IMR-90 (cell line): ENCODE results near the gene FAM78A. TPM values are rescaled to one million over a fixed set of nuclear protein-coding genes. Genes with fewer than 3 reads are reported as not detected.

ENCODE experiments used
- ATAC-seq: fragments of 200-7000 bp; cut with Tn5 transposase; 2 replicates; pipeline ENCODE4 v1.9.1; 2020; ENCODE audit warnings: low read depth, mild to moderate bottlenecking, moderate library complexity
- BruUV-seq: library from RNA; stranded (reverse); fragments of 400-500 nt; replicated peaks from 2 replicates; lab custom pipeline; 2021; lab: Mats Ljungman, UMichigan
- CTCF ChIA-PET: fragments of 300-600 bp; formaldehyde crosslinking; extraction: SDS; loops from one replicate; lab custom pipeline; 2021; ENCODE audit warnings: antibody characterized with exemption; lab: Yijun Ruan, JAX
- POLR2A ChIA-PET: fragments of 300-600 bp; sonication (Branson Sonifier 250); formaldehyde crosslinking; loops from one replicate; lab custom pipeline; 2022; ENCODE audit warnings: antibody characterized with exemption; ENCODE audit not compliant: unreplicated experiment; lab: Charles Lee
- DNase-seq: peaks from one replicate; pipeline ENCODE4 v3.0.0; 2013
- H2AFZ ChIP-seq: replicated peaks from 2 replicates; pipeline ENCODE3; 2013; ENCODE audit warnings: low read length, mild to moderate bottlenecking; ENCODE audit not compliant: poor library complexity
- H2AK5ac ChIP-seq: 2 replicates; pipeline ENCODE4 v1.6.1; 2013; ENCODE audit warnings: low read depth, low read length, inconsistent platforms
- H2AK9ac ChIP-seq: replicated peaks from 2 replicates; pipeline ENCODE3; 2013; ENCODE audit warnings: mild to moderate bottlenecking, low read depth, low read length, moderate library complexity; ENCODE audit not compliant: poor library complexity
- H2BK120ac ChIP-seq: 2 replicates; pipeline ENCODE4 v1.6.1; 2013; ENCODE audit warnings: low read depth, low read length, inconsistent platforms
- H2BK15ac ChIP-seq: 3 replicates; pipeline ENCODE4 v1.6.1; 2013; ENCODE audit warnings: low read depth, low read length, inconsistent platforms
- H2BK20ac ChIP-seq: 2 replicates; pipeline ENCODE4 v1.6.1; 2013; ENCODE audit warnings: low read depth, mild to moderate bottlenecking, inconsistent platforms, low read length, moderate library complexity
- H2BK5ac ChIP-seq: 2 replicates; pipeline ENCODE4 v1.6.1; 2013; ENCODE audit warnings: mild to moderate bottlenecking, low read depth, low read length, inconsistent platforms; ENCODE audit not compliant: poor library complexity, severe bottlenecking
- H3K14ac ChIP-seq: replicated peaks from 2 replicates; pipeline ENCODE4 v1.6.1; 2013; ENCODE audit warnings: low read depth, low read length, inconsistent platforms
- H3K18ac ChIP-seq: 2 replicates; pipeline ENCODE4 v1.6.1; 2013; ENCODE audit warnings: low read depth, low read length, control low read depth
- H3K23ac ChIP-seq: 2 replicates; pipeline ENCODE4 v1.6.1; 2013; ENCODE audit warnings: low read depth, low read length, inconsistent platforms
- H3K27ac ChIP-seq: 2 replicates; pipeline ENCODE4 v1.5.1; 2013; ENCODE audit warnings: mild to moderate bottlenecking, control low read depth, low read length; ENCODE audit not compliant: insufficient read depth
- H3K27me3 ChIP-seq: 2 replicates; pipeline ENCODE4 v1.6.1; 2013; ENCODE audit warnings: low read length; ENCODE audit not compliant: control insufficient read depth, insufficient read depth
- H3K36me3 ChIP-seq: 2 replicates; pipeline ENCODE4 v1.6.1; 2013; ENCODE audit warnings: low read length, mixed read lengths; ENCODE audit not compliant: control insufficient read depth, insufficient read depth
- H3K4ac ChIP-seq: 2 replicates; pipeline ENCODE4 v1.6.1; 2013; ENCODE audit warnings: low read depth, low read length, inconsistent platforms
- H3K4me1 ChIP-seq: 2 replicates; pipeline ENCODE4 v1.6.1; 2013; ENCODE audit warnings: low read length, mixed read lengths; ENCODE audit not compliant: control insufficient read depth, insufficient read depth
- H3K4me2 ChIP-seq: 2 replicates; pipeline ENCODE4 v1.6.1; 2013; ENCODE audit warnings: low read depth, mild to moderate bottlenecking, control low read depth, low read length, moderate library complexity
- H3K4me3 ChIP-seq: 2 replicates; pipeline ENCODE4 v1.5.1; 2013; ENCODE audit warnings: low read depth, mild to moderate bottlenecking, control low read depth, low read length, moderate library complexity; ENCODE audit not compliant: insufficient read depth
- H3K56ac ChIP-seq: 2 replicates; pipeline ENCODE4 v1.6.1; 2013; ENCODE audit warnings: low read length, inconsistent platforms; ENCODE audit not compliant: insufficient read depth; ENCODE audit errors: extremely low read depth
- H3K79me1 ChIP-seq, 2 experiments: 2 replicates each; pipeline ENCODE4 v1.6.1; 2013; ENCODE audit warnings: low read length in 2 of 2, inconsistent platforms in 1 of 2, low read depth in 1 of 2
- H3K9ac ChIP-seq: 2 replicates; pipeline ENCODE4 v1.6.1; 2013; ENCODE audit warnings: low read depth, low read length, control low read depth
- H3K9me1 ChIP-seq: 2 replicates; pipeline ENCODE4 v1.6.1; 2013; ENCODE audit warnings: low read length, inconsistent platforms; ENCODE audit not compliant: insufficient read depth
- H3K9me3 ChIP-seq: 2 replicates; pipeline ENCODE4 v1.6.1; 2013; ENCODE audit warnings: low read length; ENCODE audit not compliant: control insufficient read depth, insufficient read depth
- H4K20me1 ChIP-seq: 2 replicates; pipeline ENCODE4 v1.6.1; 2013; ENCODE audit warnings: low read length, inconsistent platforms; ENCODE audit not compliant: insufficient read depth
- H4K5ac ChIP-seq: 2 replicates; pipeline ENCODE4 v1.6.1; 2013; ENCODE audit warnings: mild to moderate bottlenecking, low read depth, low read length, control low read depth
- H4K8ac ChIP-seq, 2 experiments: 2 replicates each; pipeline ENCODE4 v1.6.1; 2013; ENCODE audit warnings: low read depth in 2 of 2, low read length in 2 of 2, control low read depth in 1 of 2, inconsistent platforms in 1 of 2
- H4K91ac ChIP-seq: 2 replicates; pipeline ENCODE4 v1.6.1; 2013; ENCODE audit warnings: low read depth, low read length, inconsistent platforms; ENCODE audit not compliant: insufficient read depth
- BHLHE40 ChIP-seq: fragments of 150-350 bp; IDR thresholded peaks from 2 replicates; pipeline ENCODE4 v1.6.1; 2016; ENCODE audit warnings: mild to moderate bottlenecking, low read depth, low read length
- CHD1 ChIP-seq: IDR thresholded peaks from 2 replicates; pipeline ENCODE4 v1.6.1; 2012; ENCODE audit warnings: low read depth, low read length, improper control_type of control experiment
- CTCF ChIP-seq: conservative IDR thresholded peaks from 2 replicates; pipeline ENCODE4 v1.5.1; 2012; ENCODE audit warnings: mild to moderate bottlenecking, low read depth, low read length, improper control_type of control experiment
- FOS ChIP-seq: fragments of 150-350 bp; IDR thresholded peaks from 2 replicates; pipeline ENCODE4 v1.6.1; 2016; ENCODE audit warnings: low read depth, low read length
- MAFK ChIP-seq: IDR thresholded peaks from 2 replicates; pipeline ENCODE4 v1.6.1; 2012; ENCODE audit warnings: low read depth, low read length, improper control_type of control experiment
- MAZ ChIP-seq: IDR thresholded peaks from 2 replicates; pipeline ENCODE4 v1.6.1; 2012; ENCODE audit warnings: low read depth, mild to moderate bottlenecking, low read length, improper control_type of control experiment, moderate library complexity, borderline replicate concordance
- MXI1 ChIP-seq: IDR thresholded peaks from 2 replicates; pipeline ENCODE4 v1.6.1; 2012; ENCODE audit warnings: low read depth, mild to moderate bottlenecking, low read length, moderate library complexity, borderline replicate concordance
- NFE2L2 ChIP-seq: fragments of 150-350 bp; IDR thresholded peaks from 2 replicates; pipeline ENCODE4 v1.6.1; 2016; ENCODE audit warnings: low read depth, mild to moderate bottlenecking, low read length
- POLR2A ChIP-seq: IDR thresholded peaks from 2 replicates; pipeline ENCODE4 v1.6.1; 2012; ENCODE audit warnings: mild to moderate bottlenecking, low read depth, low read length
- RAD21 ChIP-seq: IDR thresholded peaks from 2 replicates; pipeline ENCODE4 v1.6.1; 2012; ENCODE audit warnings: low read length, improper control_type of control experiment
- RCOR1 ChIP-seq: IDR thresholded peaks from 2 replicates; pipeline ENCODE4 v1.6.1; 2012; ENCODE audit warnings: mild to moderate bottlenecking, low read length, improper control_type of control experiment; ENCODE audit not compliant: insufficient replicate concordance
- RFX5 ChIP-seq: IDR thresholded peaks from 2 replicates; pipeline ENCODE4 v1.8.0; 2012; ENCODE audit warnings: low read depth, mild to moderate bottlenecking, low read length, moderate library complexity
- SMC3 ChIP-seq: fragments of 150-350 bp; IDR thresholded peaks from 2 replicates; pipeline ENCODE4 v1.6.1; 2016; ENCODE audit warnings: low read depth, mild to moderate bottlenecking, antibody characterized with exemption, low read length, moderate library complexity
- WGBS, 2 experiments: methylation state at CpG; one replicate each; pipeline versions ENCODE4 v1.1.5 to v1.1.7; 2013; ENCODE audit warnings: missing lambda C conversion rate in 2 of 2; ENCODE audit not compliant: insufficient read length in 1 of 2; ENCODE audit errors: extremely low coverage in 2 of 2; 5-methylcytosine and 5-hydroxymethylcytosine counted together
- dilution Hi-C: fragments of 300-500 bp; cut with HindIII; formaldehyde crosslinking; loops from one replicate; pipeline ENCODE4 v1.14.3; 2018; ENCODE audit warnings: low sequenced_read_pairs; ENCODE audit not compliant: unreplicated experiment
- in situ Hi-C: fragments of 300-500 bp; cut with MboI; formaldehyde crosslinking; loops from 3 replicates; pipeline ENCODE4 v1.14.3; 2019; ENCODE audit warnings: low sequenced_read_pairs, inconsistent platforms, mixed read lengths
- intact Hi-C: fragments of 100-400 bp; cut with micrococcal nuclease; formaldehyde crosslinking; loops from 2 replicates; pipeline ENCODE4 v1.10.0; 2022
- polyA plus RNA-seq, 3 experiments: library from polyadenylated mRNA; depleted of rRNA; stranded (reverse); fragments of >200 nt; gene quantifications; 2 replicates each; pipeline ENCODE4 v1.2.3, GENCODE V29; 2012; ENCODE audit warnings: low replicate concordance in 1 of 3
- total RNA-seq: library from RNA; depleted of rRNA; stranded (reverse); fragments of >200 nt; gene quantifications from 2 replicates; pipeline ENCODE4 v1.2.3, GENCODE V29; 2012
- TF ChIP-seq, protein P1 (sequence below): fragments of 150-350 bp; IDR thresholded peaks from 2 replicates; pipeline ENCODE4 v1.6.1; 2017; ENCODE audit warnings: mild to moderate bottlenecking, antibody characterized with exemption, low read length, low read depth

FAM78A gene
- total and polyA plus RNA-seq, 2 of the 4 experiments (the other 2 are of a cell fraction) = 0.18 to 0.27 TPM

- Histone ChIP-seq H2BK15ac (no peak overlapping the region), H3K27me3 (no peaks in the 10 kb centered on the region), H2AFZ (no peak overlapping the region), H4K5ac (no peak overlapping the region), H2AK5ac (no peak overlapping the region), H4K20me1 (no peaks in the 10 kb centered on the region), H2BK5ac (no peak overlapping the region), H3K18ac (no peak overlapping the region), H3K4me3 (no peak overlapping the region), H2BK20ac (no peak overlapping the region), H3K4ac (no peak overlapping the region), H3K56ac (no peak overlapping the region), H3K9me3 (no peaks in the 10 kb centered on the region), H4K91ac (no peak overlapping the region), H3K36me3 (peaks cover 36% of the 10 kb centered on the region), H2AK9ac (no peak overlapping the region), H3K4me2 (no peak overlapping the region), H3K9me1 (peaks cover 2% of the 10 kb centered on the region; the same call in 1 of the 2 replicates), H3K23ac (no peak overlapping the region), H2BK120ac (no peak overlapping the region), H3K27ac (no peak overlapping the region), H4K8ac (no peak overlapping the region), H3K14ac (no peak overlapping the region), H3K79me1 (0 out of 4 replicates have a peak, but pooled peaks cover 0 to under 1% of the 10 kb centered on the region in 2 experiments), H3K9ac (no peak overlapping the region), H3K4me1 (peaks cover 7% of the 10 kb centered on the region)
- no TSS peak for BruUV-seq
- CTCF ChIA-PET = no interaction called here
- ATAC-seq (no peak), DNase-seq (no peak)
- in situ Hi-C loops (no loop called here), dilution Hi-C loops (no loop called here), intact Hi-C loops (no loop called here)
- no peak for TF ChIP-seq CTCF
- no peak for TF ChIP-seq BHLHE40
- TF ChIP-seq FOS = no peak
- TF ChIP-seq MXI1 = no peak
- no peak for TF ChIP-seq SMC3
- TF ChIP-seq RFX5 = no peak
- no peak for TF ChIP-seq MAFK
- TF ChIP-seq RAD21 = no peak
- no peak for TF ChIP-seq NFE2L2
- TF ChIP-seq CHD1 = no peak
- TF ChIP-seq POLR2A = no peak
- TF ChIP-seq, protein P1, sequence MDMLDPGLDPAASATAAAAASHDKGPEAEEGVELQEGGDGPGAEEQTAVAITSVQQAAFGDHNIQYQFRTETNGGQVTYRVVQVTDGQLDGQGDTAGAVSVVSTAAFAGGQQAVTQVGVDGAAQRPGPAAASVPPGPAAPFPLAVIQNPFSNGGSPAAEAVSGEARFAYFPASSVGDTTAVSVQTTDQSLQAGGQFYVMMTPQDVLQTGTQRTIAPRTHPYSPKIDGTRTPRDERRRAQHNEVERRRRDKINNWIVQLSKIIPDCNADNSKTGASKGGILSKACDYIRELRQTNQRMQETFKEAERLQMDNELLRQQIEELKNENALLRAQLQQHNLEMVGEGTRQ = no peak
- no peak for TF ChIP-seq RCOR1
- TF ChIP-seq MAZ = no peak
- 86% methylated on average over 7 of the region's 9 CpGs; no CpG with 5 or more reads in 1 of the 2 experiments for WGBS, 2 experiments
- POLR2A ChIA-PET = interaction anchor here (0.5 kb wide), 1 partner anchor 68 kb away, joined by 3 read pairs; no protein-coding TSS in a partner anchor
Observed at GRCh38 chr9:131235480-131235851, 40.8 kb downstream of the FAM78A start.
